Mucosa of descending colon (tissue), 3 donors: ENCODE results near the gene EPB42. TPM values are rescaled to one million over a fixed set of nuclear protein-coding genes. Genes with fewer than 3 reads are reported as not detected.
A peak's percentile ranks its signal among the peaks of the same experiment; 100 is the strongest.

Experiments used
- ATAC-seq: fragments of 200-7000 bp; cut with Tn5 transposase; one replicate; pipeline ENCODE4 v1.9.1; 2020; ENCODE audit warnings: mild to moderate bottlenecking, moderate library complexity
- DNase-seq, 3 donors: peaks; one replicate each; pipeline ENCODE4 v3.0.0-alpha.2; 2020
- H3K36me3 ChIP-seq: fragments of 200-600 bp; one replicate; pipeline ENCODE4 v1.8.0; 2021; ENCODE audit warnings: low read depth, mild to moderate bottlenecking
- H3K4me1 ChIP-seq: fragments of 200-600 bp; one replicate; pipeline ENCODE4 v1.8.0; 2021; ENCODE audit warnings: low read depth, mild to moderate bottlenecking
- H3K4me3 ChIP-seq: fragments of 200-600 bp; one replicate; pipeline ENCODE4 v1.8.0; 2021; ENCODE audit warnings: mild to moderate bottlenecking
- H3K9me3 ChIP-seq: fragments of 200-600 bp; one replicate; pipeline ENCODE4 v1.8.0; 2021; ENCODE audit warnings: mild to moderate bottlenecking
- CTCF ChIP-seq: fragments of 200-600 bp; IDR thresholded peaks from one replicate; pipeline ENCODE4 v1.8.0; 2022; ENCODE audit warnings: antibody characterized with exemption, mild to moderate bottlenecking
- intact Hi-C, 2 donors: fragments of 100-400 bp; cut with DNase I in 1 of 2; cut with micrococcal nuclease in 1 of 2; formaldehyde crosslinking; loops; one replicate each; pipeline versions ENCODE4 v1.11.0 to v1.11.1; 2022; cut with DNase I, micrococcal nuclease
- total RNA-seq, 3 donors: library from RNA; stranded (reverse); fragmentation: NEBNext Ultra II Directional in 2 of 3; extraction: Animal tissue kit (Norgen Biotek cat#: 25700) in 2 of 3; gene quantifications; one replicate each; pipeline versions ENCODE4 v1.2.1 to v1.2.4, GENCODE V29; 2021 to 2023
- donor health status: DM: no; HTN: no; CAD: no; lungs with moderate emphysema.
- donor health status: DM: no; HTN: no; CAD: no.
- donor health status: DM: no; HTN: yes; CAD: no.

EPB42 gene
- total RNA-seq, 3 donors from 2014 or later = not detected

- TF ChIP-seq CTCF = no peak
- no peaks in the 10 kb centered on the region for H3K9me3 ChIP-seq
- no peaks in the 10 kb centered on the region for H3K4me1 ChIP-seq
- no peak overlapping the region for H3K4me3 ChIP-seq
- ATAC-seq = peak; percentile 52
- no peaks in the 10 kb centered on the region for H3K36me3 ChIP-seq
- DNase-seq = peak in 1 of 3 donors; percentile 27
- intact Hi-C loops = no loop called here
These were observed 32.9 kb upstream of the EPB42 start for GRCh38 chr15:43253431-43254403.

DNA sequence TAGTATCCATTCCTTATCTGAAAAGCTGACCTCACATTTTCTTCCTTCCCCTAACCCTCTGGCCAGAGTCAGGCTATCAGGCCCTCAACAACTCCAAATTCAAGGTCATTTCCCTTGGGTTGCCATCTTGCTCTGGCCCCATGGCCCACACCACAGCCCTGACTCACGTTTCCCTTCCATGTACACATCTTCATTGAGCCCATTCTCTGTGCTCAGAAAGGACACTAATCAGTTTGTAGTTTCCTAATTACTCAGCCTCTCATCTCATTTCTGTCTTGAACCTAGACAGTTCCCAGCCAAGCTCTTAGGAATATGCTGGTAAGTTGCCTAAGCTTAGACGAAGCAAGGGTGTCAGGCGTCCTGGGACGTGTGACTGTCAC is 31.0 kb upstream of the EPB42 start:
- Histone ChIP-seq H3K4me3 (no peak overlapping the region), H3K36me3 (no peaks in the 10 kb centered on the region), H3K9me3 (no peaks in the 10 kb centered on the region), H3K4me1 (no peaks in the 10 kb centered on the region)
- TF ChIP-seq CTCF = no peak
- no peak for ATAC-seq
- intact Hi-C loops = no loop called here
- no peak for DNase-seq

DNA sequence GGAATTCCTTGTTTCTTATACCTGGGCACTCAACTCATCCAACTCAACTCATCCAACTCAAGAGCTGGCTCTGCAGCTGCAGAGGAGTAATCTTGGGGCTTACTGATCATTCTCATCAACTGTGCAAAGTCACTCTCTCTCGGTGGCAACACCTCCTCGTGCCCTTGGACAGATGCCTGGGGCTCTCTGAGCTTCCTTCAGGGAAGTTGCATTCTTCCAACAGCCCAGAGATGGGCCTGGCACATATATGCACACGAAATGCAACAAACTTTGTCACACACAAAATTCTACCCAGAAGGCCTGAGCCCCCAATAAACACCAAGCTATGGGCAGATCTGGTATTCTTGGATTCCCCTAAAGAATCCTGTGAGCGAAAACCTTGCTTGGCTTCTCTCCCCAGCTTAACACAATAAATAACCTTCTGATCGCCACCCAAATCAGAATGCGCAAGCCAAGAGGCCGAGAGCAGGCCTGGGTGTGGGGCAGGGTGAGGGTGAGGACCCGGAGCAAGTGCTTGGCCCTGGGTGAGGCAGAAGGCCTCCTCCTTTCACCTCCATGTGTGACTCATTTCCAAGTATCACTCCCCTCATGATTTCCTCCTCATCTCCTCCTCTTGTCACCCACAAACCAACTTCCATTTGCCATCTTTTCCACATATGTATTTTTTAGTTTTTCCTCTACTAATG is 30.5 kb upstream of the EPB42 start:
- H3K9me3 ChIP-seq = no peaks in the 10 kb centered on the region
- DNase-seq (no peak), ATAC-seq (no peak)
- intact Hi-C loops = no loop called here
- H3K36me3 ChIP-seq = no peaks in the 10 kb centered on the region
- no peak for TF ChIP-seq CTCF
- no peak overlapping the region for H3K4me3 ChIP-seq
- H3K4me1 ChIP-seq = no peaks in the 10 kb centered on the region

GRCh38 chr15:43250785-43251184 is 30.0 kb upstream of the EPB42 start:
- no peak for ATAC-seq
- Histone ChIP-seq H3K4me1 (no peaks in the 10 kb centered on the region), H3K36me3 (no peaks in the 10 kb centered on the region), H3K9me3 (no peaks in the 10 kb centered on the region), H3K4me3 (no peak overlapping the region)
- no peak for DNase-seq
- no peak for TF ChIP-seq CTCF
- intact Hi-C loops = no loop called here

- no peak for DNase-seq
- Histone ChIP-seq H3K36me3 (no peaks in the 10 kb centered on the region), H3K4me3 (no peak overlapping the region), H3K9me3 (no peaks in the 10 kb centered on the region), H3K4me1 (no peaks in the 10 kb centered on the region)
- intact Hi-C loops = no loop called here
- ATAC-seq = no peak
- no peak for TF ChIP-seq CTCF
These were observed 28.9 kb upstream of the EPB42 start for GRCh38 chr15:43249699-43250203.
